NB4 (cell line): ENCODE data around the gene CD48.

Experiments
- DNase-seq: peaks from one replicate; pipeline ENCODE4 v3.0.0; 2010; ENCODE audit warnings: low read depth
- H3K4me3 ChIP-seq: one replicate; pipeline ENCODE4 v1.5.1; 2011; ENCODE audit warnings: mild to moderate bottlenecking, low read depth, low read length, moderate library complexity
- MYC ChIP-seq: IDR thresholded peaks from 2 replicates; pipeline ENCODE4 v1.6.1; 2011; ENCODE audit warnings: low read depth, low read length
- POLR2A ChIP-seq: IDR thresholded peaks from 2 replicates; pipeline ENCODE4 v1.6.1; 2011; ENCODE audit warnings: mild to moderate bottlenecking; ENCODE audit not compliant: insufficient read length; ENCODE audit errors: extremely low read depth
- TF ChIP-seq, protein P1 (sequence below): IDR thresholded peaks from one replicate; pipeline ENCODE4 v1.5.1; 2012; ENCODE audit warnings: low read depth, low read length
- TF ChIP-seq, protein P2 (sequence below): IDR thresholded peaks from 2 replicates; pipeline ENCODE4 v1.6.1; 2011; ENCODE audit warnings: low read depth, low read length

The CD48 gene

DNA sequence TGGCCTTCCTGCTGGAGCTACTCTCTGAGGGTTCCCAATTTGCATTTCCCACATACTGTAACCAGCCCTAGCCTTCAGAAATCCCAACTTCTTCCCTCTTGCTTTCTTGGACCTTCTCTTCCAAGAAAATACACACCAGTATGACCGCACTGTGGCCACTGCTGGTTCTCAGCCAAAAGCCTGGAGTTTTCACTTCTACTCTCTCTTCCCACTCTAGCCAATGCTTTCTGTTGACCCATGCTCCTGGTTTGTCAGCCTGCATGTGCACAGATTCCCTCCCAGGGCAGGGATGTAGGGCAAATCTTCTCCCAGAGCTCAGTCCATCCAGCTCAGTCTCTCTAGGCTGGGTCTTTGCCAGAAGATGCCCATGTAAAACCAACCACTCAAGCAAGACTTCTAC is 65.4 kb downstream of the CD48 start:
- TF ChIP-seq, protein P1, sequence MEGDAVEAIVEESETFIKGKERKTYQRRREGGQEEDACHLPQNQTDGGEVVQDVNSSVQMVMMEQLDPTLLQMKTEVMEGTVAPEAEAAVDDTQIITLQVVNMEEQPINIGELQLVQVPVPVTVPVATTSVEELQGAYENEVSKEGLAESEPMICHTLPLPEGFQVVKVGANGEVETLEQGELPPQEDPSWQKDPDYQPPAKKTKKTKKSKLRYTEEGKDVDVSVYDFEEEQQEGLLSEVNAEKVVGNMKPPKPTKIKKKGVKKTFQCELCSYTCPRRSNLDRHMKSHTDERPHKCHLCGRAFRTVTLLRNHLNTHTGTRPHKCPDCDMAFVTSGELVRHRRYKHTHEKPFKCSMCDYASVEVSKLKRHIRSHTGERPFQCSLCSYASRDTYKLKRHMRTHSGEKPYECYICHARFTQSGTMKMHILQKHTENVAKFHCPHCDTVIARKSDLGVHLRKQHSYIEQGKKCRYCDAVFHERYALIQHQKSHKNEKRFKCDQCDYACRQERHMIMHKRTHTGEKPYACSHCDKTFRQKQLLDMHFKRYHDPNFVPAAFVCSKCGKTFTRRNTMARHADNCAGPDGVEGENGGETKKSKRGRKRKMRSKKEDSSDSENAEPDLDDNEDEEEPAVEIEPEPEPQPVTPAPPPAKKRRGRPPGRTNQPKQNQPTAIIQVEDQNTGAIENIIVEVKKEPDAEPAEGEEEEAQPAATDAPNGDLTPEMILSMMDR: no peak
- no peak for TF ChIP-seq MYC
- TF ChIP-seq, protein P2, sequence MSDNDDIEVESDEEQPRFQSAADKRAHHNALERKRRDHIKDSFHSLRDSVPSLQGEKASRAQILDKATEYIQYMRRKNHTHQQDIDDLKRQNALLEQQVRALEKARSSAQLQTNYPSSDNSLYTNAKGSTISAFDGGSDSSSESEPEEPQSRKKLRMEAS: no peak
- no peak for TF ChIP-seq POLR2A
- DNase-seq: no peak
- no peak overlapping the region for H3K4me3 ChIP-seq

DNA sequence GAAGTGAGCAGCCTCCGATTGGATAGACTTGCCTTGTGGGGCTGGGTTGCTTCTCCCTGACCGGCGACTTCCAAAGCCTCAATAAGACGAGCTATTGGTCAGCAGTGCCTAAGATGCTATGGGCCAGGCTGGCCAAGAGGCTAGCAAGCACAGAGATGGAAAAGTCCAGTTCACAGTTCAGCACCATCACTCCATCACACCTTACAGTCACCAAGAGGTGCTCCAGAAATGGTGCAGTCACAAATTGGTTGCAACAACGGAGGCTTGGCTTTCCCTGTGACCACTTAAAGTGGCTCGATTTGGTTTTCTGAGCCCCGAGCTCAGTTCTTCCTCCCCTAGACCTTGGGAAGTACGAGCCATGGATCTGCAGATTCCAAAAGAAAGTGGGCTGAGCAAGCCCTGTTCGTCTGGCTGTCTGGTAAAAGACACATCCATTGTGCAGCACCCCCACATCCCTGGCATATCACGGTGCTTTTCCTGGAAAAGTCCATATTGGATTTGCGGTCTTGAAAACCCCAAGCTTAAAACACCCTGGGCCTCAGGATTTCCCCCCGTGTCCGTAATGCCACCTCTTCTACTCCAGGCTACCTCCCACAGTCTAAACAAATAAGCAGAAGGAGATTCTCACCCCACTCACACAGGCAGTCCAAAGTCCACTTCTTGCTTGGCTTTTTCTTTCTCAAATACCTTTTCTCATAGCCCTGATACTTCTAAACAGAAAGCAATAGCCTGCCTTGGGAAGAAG is 66.1 kb downstream of the CD48 start:
- no peak overlapping the region for H3K4me3 ChIP-seq
- TF ChIP-seq MYC (no peak), POLR2A (no peak)
- TF ChIP-seq, protein P1: no peak
- TF ChIP-seq, protein P2: no peak
- DNase-seq: no peak

DNA sequence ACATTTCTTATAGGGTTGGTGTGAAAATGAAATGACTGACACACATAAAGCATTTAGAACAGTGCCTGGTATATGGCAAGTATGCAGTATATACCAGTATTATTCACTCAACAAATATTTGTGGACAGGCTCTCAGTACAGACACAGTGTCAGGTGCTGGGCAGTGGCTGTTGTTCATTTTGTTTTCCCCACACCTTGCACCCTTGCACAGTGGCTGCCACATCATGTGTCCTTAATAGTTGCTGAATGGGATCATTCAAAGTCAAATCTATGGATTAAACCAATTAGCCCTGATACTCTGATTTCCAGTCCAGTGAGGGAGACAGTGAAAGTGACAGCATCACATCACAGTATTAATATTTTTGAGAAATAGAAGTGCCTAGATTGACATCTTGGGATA is 67.2 kb downstream of the CD48 start:
- TF ChIP-seq, protein P1: no peak
- TF ChIP-seq, protein P2: no peak
- TF ChIP-seq POLR2A: no peak
- TF ChIP-seq MYC: no peak
- no peak for DNase-seq
- H3K4me3 ChIP-seq: no peak overlapping the region

GRCh38 chr1:160643138-160643537 is 68.5 kb downstream of the CD48 start:
- no peak for DNase-seq
- H3K4me3 ChIP-seq: no peak overlapping the region
- TF ChIP-seq POLR2A (no peak), MYC (no peak)
- TF ChIP-seq, protein P2: no peak
- TF ChIP-seq, protein P1: no peak

DNA sequence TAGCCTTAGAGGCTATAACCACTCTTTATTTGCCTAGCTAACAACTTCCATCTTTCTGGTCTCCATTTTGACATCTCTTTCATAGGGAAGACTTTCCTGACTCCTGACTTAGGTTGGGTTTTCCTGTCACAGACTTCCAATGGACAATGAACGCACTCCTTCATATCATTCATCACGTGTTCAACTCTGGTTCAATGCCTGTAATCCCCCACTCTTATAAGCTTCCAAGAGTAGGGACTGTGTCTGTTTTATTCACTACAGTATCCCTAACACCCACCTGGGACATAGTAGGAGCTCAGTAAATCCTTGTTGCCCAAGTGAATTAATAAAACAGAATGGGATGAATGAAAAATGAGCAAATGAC is 69.4 kb downstream of the CD48 start:
- TF ChIP-seq POLR2A (no peak), MYC (no peak)
- TF ChIP-seq, protein P1: no peak
- TF ChIP-seq, protein P2: no peak
- DNase-seq: no peak
- no peak overlapping the region for H3K4me3 ChIP-seq
